NCI-H345 treated with DMSO at 0.1 percent for 48 hours (cell line): ENCODE measurements around the gene MYO5A.
"Not testable (repeated sequence)": the region's sequence is repeated elsewhere in the genome, so short reads cannot be mapped to it uniquely, and the experiment has no call there.

Source experiments
- DNase-seq: peaks from one replicate; lab custom pipeline; 2025; ENCODE audit not compliant: unreplicated experiment; lab: John Stamatoyannopoulos, UW

Gene MYO5A

GRCh38 chr15:52528564-52529340, at the start of gene MYO5A:
MYO5A (minus strand) TSS chr15:52528880; CDS start chr15:52528806, 74 bp downstream.
- peak; percentile 8 for DNase-seq

GRCh38 chr15:52576692-52577091, 48.0 kb upstream of the MYO5A start:
- DNase-seq: no peak

GRCh38 chr15:52575573-52575972, 46.9 kb upstream of the MYO5A start:
- DNase-seq: not testable (repeated sequence)

- DNase-seq: no peak
Observed at GRCh38 chr15:52575072-52575471, 46.4 kb upstream of the MYO5A start.

GRCh38 chr15:52574623-52575022, 45.9 kb upstream of the MYO5A start:
- not testable (repeated sequence) for DNase-seq

- DNase-seq: peak; percentile 67
Observed at GRCh38 chr15:52568601-52569585, 40.2 kb upstream of the MYO5A start, which contains the start of gene ARPP19. ARPP19 (minus strand) TSS chr15:52569030; CDS start chr15:52568892, 138 bp downstream.

- no peak for DNase-seq
Observed at GRCh38 chr15:52567871-52568600, 39.4 kb upstream of the MYO5A start.

GRCh38 chr15:52566889-52567288, 38.2 kb upstream of the MYO5A start:
- DNase-seq: no peak

GRCh38 chr15:52565417-52566358, 37.0 kb upstream of the MYO5A start:
- DNase-seq: not testable (repeated sequence)

GRCh38 chr15:52563501-52564060, 34.9 kb upstream of the MYO5A start:
- DNase-seq: no peak

- no peak for DNase-seq
Observed at GRCh38 chr15:52559575-52559974, 30.9 kb upstream of the MYO5A start.

GRCh38 chr15:52559022-52559421, 30.3 kb upstream of the MYO5A start:
- DNase-seq: no peak

GRCh38 chr15:52558196-52558595, 29.5 kb upstream of the MYO5A start:
- no peak for DNase-seq

GRCh38 chr15:52557274-52557641, 28.6 kb upstream of the MYO5A start:
- DNase-seq: no peak

- DNase-seq: no peak
Observed at GRCh38 chr15:52556524-52557273, 28.0 kb upstream of the MYO5A start.

- no peak for DNase-seq
Observed at GRCh38 chr15:52552303-52552702, 23.6 kb upstream of the MYO5A start.

GRCh38 chr15:52551762-52552161, 23.1 kb upstream of the MYO5A start:
- DNase-seq: no peak

GRCh38 chr15:52551186-52551585, 22.5 kb upstream of the MYO5A start:
- not testable (repeated sequence) for DNase-seq
